GM19324 (cell line): ENCODE results near the gene DPY19L3.
"Not testable (repeated sequence)": the region's sequence is repeated elsewhere in the genome, so short reads cannot be mapped to it uniquely, and the experiment has no call there.

Source experiments
- ATAC-seq: cut with Tn5 transposase; IDR thresholded peaks from one replicate; pipeline ENCODE4 v1.9.1; 2021; ENCODE audit warnings: mild to moderate bottlenecking, moderate library complexity; ENCODE audit not compliant: unreplicated experiment, low FRiP score

DPY19L3 gene

GRCh38 chr19:32483574-32483973 is 78.0 kb downstream of the DPY19L3 start:
- no peak for ATAC-seq

GRCh38 chr19:32489971-32490370 is 84.4 kb downstream of the DPY19L3 start:
- ATAC-seq = no peak

DNA sequence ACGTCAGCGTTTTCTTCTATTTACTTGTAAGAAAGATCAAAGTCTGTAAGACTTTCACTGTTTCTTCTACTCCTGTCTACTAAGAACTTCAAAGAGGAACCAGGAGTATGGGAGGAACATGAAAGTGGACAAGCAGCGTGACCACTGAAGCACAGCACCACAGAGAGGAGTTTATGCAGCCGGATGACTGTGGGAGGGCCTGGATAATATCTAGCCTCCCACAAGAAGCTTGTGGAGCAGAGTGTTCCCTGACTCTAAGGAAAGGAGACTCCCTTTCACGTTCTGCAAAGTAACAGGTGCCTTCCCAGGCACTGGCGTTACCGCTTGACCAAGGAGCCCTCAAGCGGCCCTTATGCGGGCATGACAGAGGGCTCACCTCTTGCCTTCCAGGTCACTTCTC is 91.8 kb downstream of the DPY19L3 start:
- ATAC-seq = no peak

- no peak for ATAC-seq
Observed at GRCh38 chr19:32498648-32499200, 93.2 kb downstream of the DPY19L3 start.

DNA sequence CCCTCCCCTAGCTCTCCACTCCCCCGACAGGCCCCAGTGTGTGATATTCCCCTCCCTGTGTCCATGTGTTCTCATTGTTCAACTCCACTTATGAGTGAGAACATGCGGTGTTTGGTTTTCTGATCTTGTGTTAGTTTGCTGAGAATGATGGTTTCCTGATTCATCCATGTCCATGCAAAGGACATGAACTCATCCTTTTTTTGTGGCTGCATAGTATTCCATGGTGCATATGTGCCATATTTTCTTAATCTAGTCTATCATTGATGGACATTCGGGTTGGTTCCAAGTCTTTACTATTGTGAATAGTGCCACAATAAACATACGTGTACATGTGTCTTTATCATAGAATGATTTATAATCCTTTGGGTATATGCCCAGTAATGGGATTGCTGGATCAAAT is 106.9 kb downstream of the DPY19L3 start:
- ATAC-seq = not testable (repeated sequence)

DNA sequence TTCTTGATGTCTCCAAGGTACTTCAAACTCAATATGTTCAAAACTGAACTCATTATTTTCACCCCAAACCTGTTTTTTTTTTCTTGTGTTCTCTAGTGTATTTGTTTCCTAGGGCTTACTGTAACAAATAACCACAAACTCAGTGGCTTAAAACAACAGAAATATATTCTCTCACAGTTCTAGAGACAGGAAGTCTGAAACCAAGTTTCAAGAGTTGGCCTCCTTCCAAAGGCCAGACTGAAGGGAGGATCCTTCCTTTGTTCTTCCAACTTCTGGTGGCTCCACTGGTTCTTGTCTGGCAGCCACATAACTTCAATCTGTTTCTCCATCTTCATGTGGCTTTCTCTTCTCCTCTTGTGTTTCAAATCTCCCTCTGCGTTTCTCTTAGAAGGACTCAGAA is 113.5 kb downstream of the DPY19L3 start:
- no peak for ATAC-seq

GRCh38 chr19:32522967-32523366 is 117.4 kb downstream of the DPY19L3 start:
- ATAC-seq = no peak

DNA sequence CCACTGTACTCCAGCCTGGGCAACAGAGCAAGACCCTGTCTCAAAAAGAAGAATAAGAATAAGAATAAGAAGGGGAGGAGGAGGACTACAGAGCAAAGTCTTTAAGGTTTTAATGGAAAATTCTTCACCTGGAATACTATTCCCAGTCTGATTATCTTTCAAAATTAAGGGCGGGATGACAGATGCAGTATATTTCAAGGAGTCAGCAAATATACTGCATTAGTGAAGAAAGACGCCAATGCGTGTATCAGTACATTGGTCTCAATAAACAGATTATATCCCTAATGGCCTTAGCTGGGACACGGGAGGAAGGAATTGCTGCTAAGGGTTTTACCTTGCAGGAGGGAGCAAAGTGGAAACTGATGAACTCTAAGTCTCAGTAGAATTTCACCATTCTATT is 121.3 kb downstream of the DPY19L3 start:
- ATAC-seq = no peak

- ATAC-seq = no peak
Observed at GRCh38 chr19:32530773-32531172, 125.2 kb downstream of the DPY19L3 start.

GRCh38 chr19:32532233-32532632 is 126.7 kb downstream of the DPY19L3 start:
- no peak for ATAC-seq
